ENCODE results near the gene DDX25.

DNA sequence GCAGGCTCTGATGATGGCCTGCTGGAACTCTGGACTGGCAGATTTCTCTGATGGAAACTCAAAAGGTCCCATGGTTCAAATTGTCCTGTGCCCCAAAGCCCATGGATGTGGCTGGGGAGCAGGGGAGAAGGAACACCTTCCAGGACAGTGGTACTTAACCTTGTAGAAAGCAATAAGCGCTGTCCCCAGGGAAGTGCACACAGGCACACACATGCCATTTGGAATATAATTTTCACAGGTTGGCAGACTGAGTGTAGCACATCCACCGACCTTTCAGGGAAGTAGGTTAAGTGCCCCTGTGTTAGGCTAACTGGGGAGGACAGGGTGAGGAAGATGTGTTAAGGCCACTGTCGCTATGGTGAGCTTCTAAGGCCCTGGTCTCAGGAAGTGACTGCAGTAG lies 17.8 kb downstream of the DDX25 start:
- TF ChIP-seq CTCF (IDR thresholded peaks at IDR 0.05 in 4 of 5, conservative IDR thresholded peaks at IDR 0.05 in 1 of 5) = no peak
- TF ChIP-seq POLR2A (IDR thresholded peaks at IDR 0.05) = no peak
